H1 (cell line): ENCODE measurements around the gene RBM45. TPM values are rescaled to one million over a fixed set of nuclear protein-coding genes. Genes with fewer than 3 reads are reported as not detected.

Experiments
- CTCF ChIA-PET: fragments of 300-600 bp; sonication (Branson Sonifier 250); formaldehyde crosslinking; loops from one replicate; lab custom pipeline; 2021; ENCODE audit not compliant: partially characterized antibody; lab: Charles Lee
- POLR2A ChIA-PET: fragments of 300-600 bp; sonication (Branson Sonifier 250); formaldehyde crosslinking; loops from one replicate; lab custom pipeline; 2021; ENCODE audit warnings: inconsistent platforms; ENCODE audit not compliant: partially characterized antibody; lab: Charles Lee
- DNase-seq, 2 experiments: peaks; one replicate each; pipeline versions ENCODE4 v3.0.0 to v3.0.0-alpha.2; 2010 to 2022; ENCODE audit warnings: low spot score in 2 of 2, low read depth in 1 of 2, mixed read lengths in 1 of 2
- FAIRE-seq: peaks from 2 replicates; lab custom pipeline; 2011; peaks lifted over from hg19 to GRCh38; lab: Jason Lieb, UNC
- H2AFZ ChIP-seq: 2 replicates; pipeline ENCODE4 v1.8.1; 2012; ENCODE audit warnings: low read length, inconsistent platforms
- H2AK5ac ChIP-seq: 2 replicates; pipeline ENCODE4 v1.6.1; 2013; ENCODE audit warnings: low read depth, low read length
- H2BK120ac ChIP-seq: replicated peaks from 2 replicates; pipeline ENCODE3; 2013; ENCODE audit warnings: low read depth, low read length, inconsistent platforms
- H2BK12ac ChIP-seq: 2 replicates; pipeline ENCODE4 v1.6.1; 2013; ENCODE audit warnings: low read depth, low read length
- H2BK15ac ChIP-seq: 2 replicates; pipeline ENCODE4 v1.6.1; 2013; ENCODE audit warnings: low read length
- H2BK20ac ChIP-seq: 2 replicates; pipeline ENCODE4 v1.6.1; 2013; ENCODE audit warnings: low read length
- H2BK5ac ChIP-seq: 2 replicates; pipeline ENCODE4 v1.6.1; 2013; ENCODE audit warnings: low read depth, low read length
- H3K14ac ChIP-seq: 2 replicates; pipeline ENCODE4 v1.6.1; 2013; ENCODE audit warnings: inconsistent platforms; ENCODE audit not compliant: insufficient read length
- H3K18ac ChIP-seq: 2 replicates; pipeline ENCODE4 v1.6.1; 2013; ENCODE audit warnings: low read length; ENCODE audit errors: extremely low read depth
- H3K23ac ChIP-seq: 2 replicates; pipeline ENCODE4 v1.6.1; 2013; ENCODE audit warnings: inconsistent platforms; ENCODE audit not compliant: insufficient read length
- H3K23me2 ChIP-seq: 2 replicates; pipeline ENCODE4 v1.6.1; 2013; ENCODE audit warnings: low read depth, low read length
- H3K27ac ChIP-seq: 2 replicates; pipeline ENCODE4 v1.6.1; 2011; ENCODE audit warnings: low read depth, low read length, inconsistent platforms
- H3K27me3 ChIP-seq, 4 experiments: replicated peaks in 1 of 4; 1 replicate in 1 of 4; 2 replicates in 3 of 4; pipeline versions ENCODE4 v1.6.1 to v1.8.1; 2011 to 2013; ENCODE audit warnings: low read length in 3 of 4, mild to moderate bottlenecking in 3 of 4, inconsistent platforms in 2 of 4, mixed read lengths in 2 of 4, moderate library complexity in 1 of 4; ENCODE audit not compliant: control insufficient read depth in 3 of 4, insufficient read depth in 3 of 4; ENCODE audit errors: extremely low read depth in 1 of 4
- H3K36me3 ChIP-seq, 4 experiments: 2 replicates each; pipeline versions ENCODE4 v1.6.1 to v1.8.1; 2011 to 2013; ENCODE audit warnings: mild to moderate bottlenecking in 4 of 4, low read length in 3 of 4, moderate library complexity in 2 of 4, control low read depth in 1 of 4, inconsistent platforms in 1 of 4; ENCODE audit not compliant: insufficient read depth in 4 of 4, control insufficient read depth in 2 of 4
- H3K4ac ChIP-seq: replicated peaks from 2 replicates; pipeline ENCODE3; 2013; ENCODE audit warnings: low read length, low read depth, mixed read lengths, inconsistent platforms; ENCODE audit not compliant: insufficient read length
- H3K4me1 ChIP-seq, 4 experiments: replicated peaks in 1 of 4; 1 replicate in 1 of 4; 2 replicates in 3 of 4; pipeline versions ENCODE4 v1.6.1 to v1.8.1; 2011 to 2013; ENCODE audit warnings: low read length in 3 of 4, inconsistent platforms in 2 of 4, mixed read lengths in 1 of 4; ENCODE audit not compliant: insufficient read depth in 4 of 4, control insufficient read depth in 3 of 4
- H3K4me2 ChIP-seq, 2 experiments: 2 replicates each; pipeline versions ENCODE4 v1.6.1 to v1.8.1; 2011 to 2013; ENCODE audit warnings: low read depth in 2 of 2, low read length in 2 of 2, control low read depth in 1 of 2, inconsistent platforms in 1 of 2, mild to moderate bottlenecking in 1 of 2; ENCODE audit not compliant: insufficient read depth in 1 of 2
- H3K4me3 ChIP-seq, 4 experiments: fragments of 200-600, 300-600 bp in 1 of 4; sonication (generic), shearing (Covaris generic), sonication (Bioruptor Twin) in 1 of 4; 2 replicates each; pipeline versions ENCODE4 v1.5.1 to v1.8.1; 2011 to 2016; ENCODE audit warnings: low read length in 4 of 4, low read depth in 3 of 4, control low read depth in 2 of 4, inconsistent platforms in 2 of 4, mild to moderate bottlenecking in 2 of 4, mixed read lengths in 1 of 4, moderate library complexity in 1 of 4; ENCODE audit not compliant: insufficient read depth in 2 of 4; ENCODE audit errors: extremely low read depth in 1 of 4
- H3K56ac ChIP-seq: replicated peaks from 2 replicates; pipeline ENCODE3; 2013; ENCODE audit warnings: low read depth, mild to moderate bottlenecking, mixed read lengths, low read length, inconsistent platforms; ENCODE audit not compliant: insufficient read length
- H3K79me1 ChIP-seq: 2 replicates; pipeline ENCODE4 v1.6.1; 2013; ENCODE audit warnings: low read depth, low read length, control low read depth
- H3K79me2 ChIP-seq, 2 experiments: 2 replicates each; pipeline versions ENCODE4 v1.6.1 to v1.8.1; 2012 to 2013; ENCODE audit warnings: low read length in 2 of 2, mild to moderate bottlenecking in 2 of 2, inconsistent platforms in 1 of 2; ENCODE audit not compliant: insufficient read depth in 2 of 2, control insufficient read depth in 1 of 2
- H3K9ac ChIP-seq, 4 experiments: replicated peaks in 1 of 4; 1 replicate in 1 of 4; 2 replicates in 3 of 4; pipeline versions ENCODE4 v1.6.1 to v1.8.1; 2011 to 2013; ENCODE audit warnings: low read depth in 3 of 4, low read length in 3 of 4, control low read depth in 2 of 4, mild to moderate bottlenecking in 2 of 4, moderate library complexity in 2 of 4, inconsistent platforms in 1 of 4; ENCODE audit errors: extremely low read depth in 1 of 4
- H3K9me3 ChIP-seq, 2 experiments: 2 replicates each; pipeline versions ENCODE4 v1.6.1 to v1.8.1; 2012 to 2013; ENCODE audit warnings: mild to moderate bottlenecking in 2 of 2, moderate library complexity in 2 of 2, control low read depth in 1 of 2, inconsistent platforms in 1 of 2, low read depth in 1 of 2, low read length in 1 of 2, mixed read lengths in 1 of 2; ENCODE audit not compliant: insufficient read depth in 2 of 2
- H4K20me1 ChIP-seq, 2 experiments: replicated peaks in 1 of 2; 2 replicates each; pipeline versions ENCODE3 to v1.8.1; 2011 to 2013; ENCODE audit warnings: inconsistent platforms in 2 of 2, low read length in 2 of 2, mild to moderate bottlenecking in 1 of 2; ENCODE audit not compliant: insufficient read depth in 2 of 2, control insufficient read depth in 1 of 2
- H4K5ac ChIP-seq: 2 replicates; pipeline ENCODE4 v1.6.1; 2013; ENCODE audit warnings: low read length, low read depth, mixed read lengths, inconsistent platforms; ENCODE audit not compliant: insufficient read length
- H4K8ac ChIP-seq: 2 replicates; pipeline ENCODE4 v1.8.0; 2013; ENCODE audit warnings: mild to moderate bottlenecking, moderate library complexity, low read length, inconsistent platforms; ENCODE audit not compliant: insufficient read depth; ENCODE audit errors: extremely low read depth
- H4K91ac ChIP-seq: replicated peaks from 2 replicates; pipeline ENCODE3; 2013; ENCODE audit warnings: low read length, mixed read lengths, inconsistent platforms; ENCODE audit not compliant: insufficient read length
- CBX5 ChIP-seq: fragments of 300-800, 300-1000 bp; sonication (generic); IDR thresholded peaks from 2 replicates; pipeline ENCODE4 v1.7.1; 2016; ENCODE audit warnings: antibody characterized with exemption, low read length, low read depth
- JUN ChIP-seq: IDR thresholded peaks from 2 replicates; pipeline ENCODE4 v1.6.1; 2011; ENCODE audit warnings: low read depth, mild to moderate bottlenecking, improper control_type of control experiment, low read length
- RAD21 ChIP-seq, 2 experiments: IDR thresholded peaks in 1 of 2; conservative IDR thresholded peaks in 1 of 2; 2 replicates each; pipeline ENCODE4 v1.6.1; 2011; ENCODE audit warnings: low read depth in 2 of 2, low read length in 2 of 2, improper control_type of control experiment in 1 of 2, inconsistent platforms in 1 of 2, mild to moderate bottlenecking in 1 of 2, moderate library complexity in 1 of 2
- WGBS, 2 experiments: shearing (Covaris generic) in 1 of 2; methylation state at CpG; one replicate each; pipeline versions ENCODE4 v1.1.6 to v1.1.7; 2013 to 2015; ENCODE audit warnings: low lambda C conversion rate in 2 of 2, mixed read lengths in 2 of 2, inconsistent platforms in 1 of 2, low coverage in 1 of 2, missing lambda C conversion rate in 1 of 2; ENCODE audit not compliant: insufficient replicate concordance in 2 of 2, insufficient coverage in 1 of 2, insufficient read length in 1 of 2; ENCODE audit errors: extremely low coverage in 1 of 2, missing lambda C conversion rate in 1 of 2; 5-methylcytosine and 5-hydroxymethylcytosine counted together
- polyA plus RNA-seq, 7 experiments: library from polyadenylated mRNA; depleted of rRNA in 3 of 7; stranded (reverse) in 5 of 7; unstranded in 2 of 7; fragments of >200 nt in 5 of 7; fragments of 200-250 nt in 2 of 7; gene quantifications; 1 replicate in 5 of 7; 2 replicates in 1 of 7; 4 replicates in 1 of 7; pipeline versions ENCODE4 v1.2.1 to v1.2.3, GENCODE V29; 2011 to 2013; ENCODE audit warnings: missing spikeins in 2 of 7, mixed read lengths in 2 of 7
- total RNA-seq: library from RNA; stranded (reverse); fragmentation: NEBNext Ultra II Directional; extraction: Animal tissue kit (Norgen Biotek cat#: 25700); gene quantifications from 2 replicates; pipeline ENCODE4 v1.2.1, GENCODE V29; 2021
- TF ChIP-seq, protein P1 (sequence below), 3 experiments: IDR thresholded peaks; 1 replicate in 2 of 3; 2 replicates in 1 of 3; pipeline versions ENCODE4 v1.5.1 to v1.6.1; 2011; ENCODE audit warnings: low read length in 3 of 3, mild to moderate bottlenecking in 3 of 3, inconsistent platforms in 2 of 3, low read depth in 1 of 3, moderate library complexity in 1 of 3; ENCODE audit not compliant: insufficient read depth in 1 of 3; ENCODE audit errors: control extremely low read depth in 1 of 3

Gene RBM45
- total and polyA plus RNA-seq, 2 of the 8 experiments (the other 6 are each of a cell fraction or from before 2014, with no cell fraction given) = 4.7 to 10.4 TPM

GRCh38 chr2:178109813-178110212 lies 2.4 kb upstream of the RBM45 start:
- no peaks in the 10 kb centered on the region for H3K27me3 ChIP-seq
- H2BK20ac ChIP-seq = no peak overlapping the region
- H2BK12ac ChIP-seq = no peak overlapping the region
- POLR2A ChIA-PET = no interaction called here
- 10% methylated on average over 1 of the region's 1 CpG; no CpG with 5 or more reads in 1 of the 2 experiments for WGBS, 2 experiments
- no peak overlapping the region for H3K27ac ChIP-seq
- H3K18ac ChIP-seq = no peak overlapping the region
- H3K79me1 ChIP-seq = no peaks in the 10 kb centered on the region
- no peak overlapping the region for H4K5ac ChIP-seq
- no peaks in the 10 kb centered on the region for H3K9me3 ChIP-seq
- H3K14ac ChIP-seq = no peak overlapping the region
- no peaks in the 10 kb centered on the region for H3K36me3 ChIP-seq
- no peaks in the 10 kb centered on the region for H4K20me1 ChIP-seq
- no peak overlapping the region for H2AFZ ChIP-seq
- no peak overlapping the region for H3K9ac ChIP-seq
- H3K79me2 ChIP-seq = peaks cover 0 to 3% of the 10 kb centered on the region in 2 experiments; a peak in 1 of 4 replicates
- peaks cover 0 to 4% (median 0%) of the 10 kb centered on the region in 4 experiments; a peak in 1 of 7 replicates for H3K4me1 ChIP-seq
- CTCF ChIA-PET = interaction anchor here (1.1 to 5.4 kb wide), 5 partner anchors 21 to 286 kb away, joined by 3 to 65 read pairs (median 8); no protein-coding TSS in a partner anchor
- no peak overlapping the region for H4K8ac ChIP-seq
- no peak overlapping the region for H3K4me3 ChIP-seq
- H3K56ac ChIP-seq = no peak overlapping the region
- no peak overlapping the region for H3K4me2 ChIP-seq
- no peak overlapping the region for H2AK5ac ChIP-seq
- TF ChIP-seq, protein P1, sequence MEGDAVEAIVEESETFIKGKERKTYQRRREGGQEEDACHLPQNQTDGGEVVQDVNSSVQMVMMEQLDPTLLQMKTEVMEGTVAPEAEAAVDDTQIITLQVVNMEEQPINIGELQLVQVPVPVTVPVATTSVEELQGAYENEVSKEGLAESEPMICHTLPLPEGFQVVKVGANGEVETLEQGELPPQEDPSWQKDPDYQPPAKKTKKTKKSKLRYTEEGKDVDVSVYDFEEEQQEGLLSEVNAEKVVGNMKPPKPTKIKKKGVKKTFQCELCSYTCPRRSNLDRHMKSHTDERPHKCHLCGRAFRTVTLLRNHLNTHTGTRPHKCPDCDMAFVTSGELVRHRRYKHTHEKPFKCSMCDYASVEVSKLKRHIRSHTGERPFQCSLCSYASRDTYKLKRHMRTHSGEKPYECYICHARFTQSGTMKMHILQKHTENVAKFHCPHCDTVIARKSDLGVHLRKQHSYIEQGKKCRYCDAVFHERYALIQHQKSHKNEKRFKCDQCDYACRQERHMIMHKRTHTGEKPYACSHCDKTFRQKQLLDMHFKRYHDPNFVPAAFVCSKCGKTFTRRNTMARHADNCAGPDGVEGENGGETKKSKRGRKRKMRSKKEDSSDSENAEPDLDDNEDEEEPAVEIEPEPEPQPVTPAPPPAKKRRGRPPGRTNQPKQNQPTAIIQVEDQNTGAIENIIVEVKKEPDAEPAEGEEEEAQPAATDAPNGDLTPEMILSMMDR (IDR thresholded peaks at IDR 0.05; ENCODE audit: control extremely low read depth in 1 of 3, insufficient read depth in 1 of 3, low read depth in 1 of 3, low read length in 3 of 3) = peak in 2 of 3 experiments; percentile 28 to 35; a peak in 2 of 4 replicates
- no peak for TF ChIP-seq JUN
- TF ChIP-seq CBX5 = no peak
- peak; percentile 56 to 61 for TF ChIP-seq RAD21 (IDR thresholded peaks at IDR 0.05 in 1 of 2, conservative IDR thresholded peaks at IDR 0.05 in 1 of 2; ENCODE audit: low read depth in 2 of 2, low read length in 2 of 2)
- TF ChIP-seq, all 59 proteins: peak for 2
- H3K4ac ChIP-seq = no peak overlapping the region
- H4K91ac ChIP-seq = no peak overlapping the region
- H3K23me2 ChIP-seq = peaks cover 8% of the 10 kb centered on the region; the same call in 1 of the 2 replicates
- no peak overlapping the region for H3K23ac ChIP-seq
- FAIRE-seq (no peak), DNase-seq (no peak)
- H2BK15ac ChIP-seq = no peak overlapping the region
- no peak overlapping the region for H2BK120ac ChIP-seq
- no peak overlapping the region for H2BK5ac ChIP-seq
